Ovary (tissue), 9 donors: Measurements from ENCODE around the gene ADAD2. TPM values are rescaled to one million over a fixed set of nuclear protein-coding genes. Genes with fewer than 3 reads are reported as not detected.

Source experiments
- DNase-seq, 5 donors: peaks; one replicate each; pipeline ENCODE4 v3.0.0-alpha.2; 2019 to 2020
- H3K27ac ChIP-seq, 2 donors: fragments of 200-600 bp; one replicate each; pipeline versions ENCODE4 v1.5.1 to v1.8.0; 2019 to 2022
- H3K27me3 ChIP-seq: fragments of 200-600 bp; one replicate; pipeline ENCODE4 v1.8.0; 2022
- H3K36me3 ChIP-seq: fragments of 200-600 bp; sonication (generic); one replicate; pipeline ENCODE4 v1.5.1; 2019
- H3K4me1 ChIP-seq: one replicate; pipeline ENCODE4 v1.8.1; 2013; ENCODE audit warnings: mild to moderate bottlenecking, moderate library complexity; ENCODE audit not compliant: insufficient read depth
- H3K4me3 ChIP-seq: fragments of 200-600 bp; sonication (generic); one replicate; pipeline ENCODE4 v1.5.1; 2017
- H3K9me3 ChIP-seq, 2 donors: fragments of 200-600 bp in 1 of 2; sonication (generic) in 1 of 2; one replicate each; pipeline versions ENCODE4 v1.5.1 to v1.8.1; 2013 to 2019; ENCODE audit warnings: mild to moderate bottlenecking in 1 of 2, moderate library complexity in 1 of 2
- CTCF ChIP-seq, 3 donors: fragments of 450-650 bp in 2 of 3; fragments of 200-600 bp in 1 of 3; IDR thresholded peaks; one replicate each; pipeline versions ENCODE4 v1.5.1 to v1.8.0; 2016 to 2022; ENCODE audit warnings: antibody characterized with exemption in 3 of 3, mild to moderate bottlenecking in 1 of 3
- EP300 ChIP-seq: sonication (generic); formaldehyde crosslinking; IDR thresholded peaks from one replicate; pipeline ENCODE4 v1.6.1; 2017; ENCODE audit warnings: antibody characterized with exemption
- POLR2A ChIP-seq: fragments of 450-650 bp; IDR thresholded peaks from one replicate; pipeline ENCODE4 v1.6.1; 2017; ENCODE audit warnings: antibody characterized with exemption, mild to moderate bottlenecking, moderate library complexity
- WGBS, 3 donors: extraction: QIAGEN DNeasy Blood & Tissue Kit in 1 of 3; methylation state at CpG; one replicate each; pipeline versions ENCODE4 v1.1.5 to v1.1.7; 2013 to 2017; 5-methylcytosine and 5-hydroxymethylcytosine counted together
- intact Hi-C, 4 donors: fragments of 100-400 bp; cut with DNase I; formaldehyde crosslinking; loops; one replicate each; pipeline versions ENCODE4 v1.11.0 to v1.15.1; 2022 to 2023
- polyA plus RNA-seq, 2 donors: library from polyadenylated mRNA; stranded (reverse); fragments of 200-250 nt in 1 of 2; fragments of 350-450 nt in 1 of 2; fragmentation: Illumina TruSeq in 1 of 2; extraction: RNeasy Lipid Tissue Mini Kit (QIAGEN cat#74804) in 1 of 2; gene quantifications; one replicate each; pipeline ENCODE4 v1.2.3, GENCODE V29; 2013 to 2014
- total RNA-seq, 7 donors: library from RNA; depleted of rRNA in 2 of 7; stranded (reverse); fragments of >200 nt in 2 of 7; fragmentation: NEBNext Ultra II Directional in 3 of 7; extraction: Animal tissue kit (Norgen Biotek cat#: 25700) in 3 of 7; gene quantifications; one replicate each; pipeline versions ENCODE4 v1.1.0 to v1.2.4, GENCODE V29; 2016 to 2023
- donor health status: DM: no; HTN: no; CAD: no; lungs with moderate emphysema.
- donor health status: DM: no; HTN: no; CAD: no.
- donor health status: Bipolar disorder and iron deficiency.
- donor health status: DM: yes; HTN: yes; CAD: no.
- donor health status: DM: no; HTN: no; CAD: no.
- donor health status: DM: yes; HTN: yes; CAD: no.

The ADAD2 gene
- total and polyA plus RNA-seq, 9 donors, result 0.12 to 2.0 (median 0.84) TPM; not detected in 5

GRCh38 chr16:84193480-84193879 is 2.5 kb downstream of the ADAD2 start:
- no peak for DNase-seq
- intact Hi-C loops, result no loop called here
- TF ChIP-seq EP300, result no peak
- no peak for TF ChIP-seq CTCF (IDR thresholded peaks at IDR 0.05)
- no peak for TF ChIP-seq POLR2A
- Histone ChIP-seq H3K9me3 (no peaks in the 10 kb centered on the region), H3K4me3 (no peak overlapping the region), H3K36me3 (no peaks in the 10 kb centered on the region), H3K27ac (no peak overlapping the region), H3K27me3 (no peaks in the 10 kb centered on the region), H3K4me1 (no peaks in the 10 kb centered on the region)
- 84 to 89% (median 84%) methylated on average over 7 of the region's 7 CpGs for WGBS, 3 donors

- H3K4me3 ChIP-seq, result no peak overlapping the region
- intact Hi-C loops, result no loop called here
- 80 to 86% (median 83%) methylated on average over 11 of the region's 11 CpGs for WGBS, 3 donors
Observed at GRCh38 chr16:84194018-84194417, 3.1 kb downstream of the ADAD2 start.

GRCh38 chr16:84194470-84195200 is 3.7 kb downstream of the ADAD2 start:
- H3K27ac ChIP-seq, result no peak overlapping the region
- no peaks in the 10 kb centered on the region for H3K4me1 ChIP-seq
- intact Hi-C loops, result no loop called here
- DNase-seq, result no peak
- H3K36me3 ChIP-seq, result no peaks in the 10 kb centered on the region
- no peaks in the 10 kb centered on the region for H3K9me3 ChIP-seq
- no peak overlapping the region for H3K4me3 ChIP-seq
- WGBS, 3 donors, result 76 to 87% (median 81%) methylated on average over 31 to 34 of the region's 34 CpGs
- H3K27me3 ChIP-seq, result no peaks in the 10 kb centered on the region
- TF ChIP-seq EP300 (no peak), CTCF (IDR thresholded peaks at IDR 0.05) (no peak), POLR2A (no peak)

More at GRCh38 chr16:84194018-84194417, 3.1 kb downstream of the ADAD2 start:
- H3K27ac ChIP-seq, result no peak overlapping the region
- no peaks in the 10 kb centered on the region for H3K4me1 ChIP-seq
- no peak for DNase-seq
- H3K36me3 ChIP-seq, result no peaks in the 10 kb centered on the region
- no peaks in the 10 kb centered on the region for H3K27me3 ChIP-seq
- TF ChIP-seq CTCF (IDR thresholded peaks at IDR 0.05) (no peak), EP300 (no peak), POLR2A (no peak)
- H3K9me3 ChIP-seq, result no peaks in the 10 kb centered on the region

- H3K4me1 ChIP-seq, result no peaks in the 10 kb centered on the region
- DNase-seq, result no peak
- H3K36me3 ChIP-seq, result no peaks in the 10 kb centered on the region
- no peak for TF ChIP-seq CTCF (IDR thresholded peaks at IDR 0.05)
- no peak for TF ChIP-seq EP300
- TF ChIP-seq POLR2A, result no peak
- no peaks in the 10 kb centered on the region for H3K27me3 ChIP-seq
- WGBS, 3 donors, result 81 to 89% (median 88%) methylated on average over 35 to 38 of the region's 38 CpGs
- H3K4me3 ChIP-seq, result no peak overlapping the region
- no peak overlapping the region for H3K27ac ChIP-seq
- intact Hi-C loops, result no loop called here
- no peaks in the 10 kb centered on the region for H3K9me3 ChIP-seq
Observed at GRCh38 chr16:84195201-84196093, 4.5 kb downstream of the ADAD2 start.
